HG03565 (cell line): ENCODE results near the gene ERC2.

Experiments
- ATAC-seq: cut with Tn5 transposase; IDR thresholded peaks from one replicate; pipeline ENCODE4 v1.9.1; 2021; ENCODE audit warnings: mild to moderate bottlenecking, moderate library complexity; ENCODE audit not compliant: unreplicated experiment

Gene ERC2

DNA sequence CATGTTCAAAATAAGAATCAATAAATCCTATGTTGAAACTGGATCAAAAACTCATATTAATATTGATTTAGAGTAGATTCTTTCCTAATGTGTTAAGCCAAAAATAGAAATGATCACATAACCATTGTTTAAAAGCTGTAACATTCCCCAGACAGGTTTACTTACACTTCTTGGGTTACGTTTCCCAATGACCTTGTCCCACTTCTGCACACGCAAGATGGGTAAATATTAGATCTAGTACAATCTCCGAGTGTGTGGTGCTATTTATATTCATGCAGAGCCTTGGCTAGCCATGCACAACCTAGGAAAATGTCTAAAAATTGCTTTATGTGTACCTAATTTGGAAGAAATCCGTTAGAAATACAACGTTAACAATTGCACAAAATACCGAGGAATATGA is 39.6 kb downstream of the ERC2 start:
- no peak for ATAC-seq

DNA sequence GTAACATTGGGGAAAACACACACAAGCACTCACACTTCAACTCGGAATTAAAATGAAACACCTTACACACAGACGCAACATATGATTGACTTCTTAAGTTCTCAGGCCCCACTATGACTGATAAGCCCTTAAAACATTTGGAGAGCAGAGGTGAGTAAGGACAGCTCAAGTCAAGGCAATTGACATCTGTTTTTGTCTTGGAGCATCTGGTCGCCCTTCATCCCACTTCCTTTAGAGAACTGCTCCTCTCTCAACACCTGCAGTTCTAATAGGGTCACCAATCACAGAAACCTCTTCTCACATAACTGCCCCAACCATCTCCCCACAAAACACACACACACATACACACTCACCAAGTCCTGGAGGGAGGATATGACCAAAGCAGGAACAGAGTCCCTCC is 43.4 kb downstream of the ERC2 start:
- no peak for ATAC-seq

DNA sequence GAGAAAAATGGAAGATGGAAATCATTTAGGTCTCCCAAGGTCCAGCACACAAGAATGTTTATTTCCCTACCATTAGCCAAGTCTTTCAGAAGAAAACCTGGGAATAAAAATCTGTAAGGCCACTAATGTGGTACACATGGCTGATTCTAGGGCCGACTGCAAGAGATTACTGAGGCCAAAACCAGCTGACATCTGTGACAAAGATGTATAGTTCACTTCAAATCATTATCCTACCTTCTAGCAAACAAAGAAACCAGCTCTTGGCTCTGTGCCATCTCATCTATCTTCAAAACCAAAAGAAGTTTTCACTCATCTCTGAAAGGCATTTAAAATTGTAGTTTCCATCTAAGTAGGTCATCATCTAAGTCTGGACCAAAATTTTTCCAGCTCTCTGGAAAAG is 43.9 kb downstream of the ERC2 start:
- ATAC-seq, result no peak

GRCh38 chr3:56423661-56424099 is 44.6 kb downstream of the ERC2 start:
- ATAC-seq, result no peak

- no peak for ATAC-seq
Measured at GRCh38 chr3:56422316-56422715, 46.0 kb downstream of the ERC2 start.

- ATAC-seq, result no peak
Measured at GRCh38 chr3:56421205-56421604, 47.1 kb downstream of the ERC2 start.

DNA sequence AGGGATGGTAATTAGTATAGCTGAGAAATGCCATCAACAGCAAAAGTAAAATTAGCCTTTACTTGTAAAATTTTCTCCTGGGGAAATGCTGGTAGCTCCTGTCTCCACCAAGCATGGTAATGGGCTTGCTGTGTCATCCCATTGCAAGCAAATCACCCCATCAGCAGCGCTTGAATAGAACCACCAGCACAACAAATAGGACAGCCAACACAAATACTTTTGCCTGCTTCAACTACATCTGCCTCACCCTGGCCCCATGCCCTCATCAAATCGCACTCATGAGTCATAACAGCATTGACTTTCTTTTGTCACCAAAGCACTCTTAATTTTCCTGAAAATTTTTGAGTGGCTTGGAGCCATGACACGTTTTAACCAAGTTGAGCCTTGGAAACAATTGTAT is 52.6 kb downstream of the ERC2 start:
- ATAC-seq, result no peak

DNA sequence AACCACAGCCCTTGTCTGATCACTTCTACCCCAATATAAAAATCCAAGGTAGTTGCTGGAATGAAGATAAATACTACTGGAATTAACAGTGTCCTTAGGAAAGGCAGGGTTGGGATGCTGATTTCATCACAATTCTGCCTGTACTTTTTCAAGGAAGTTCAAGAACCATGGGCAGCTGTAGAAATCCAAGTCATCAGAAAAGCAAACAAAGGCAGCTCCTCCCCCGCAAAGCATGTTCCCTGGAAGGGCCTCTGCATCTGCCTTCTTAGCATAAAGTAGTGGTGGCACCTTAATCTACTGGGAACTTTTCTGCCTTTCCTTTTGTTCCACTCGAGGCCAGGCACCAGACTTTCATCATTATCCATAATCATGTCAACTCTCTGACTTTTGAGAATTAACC is 54.4 kb downstream of the ERC2 start:
- ATAC-seq, result no peak

DNA sequence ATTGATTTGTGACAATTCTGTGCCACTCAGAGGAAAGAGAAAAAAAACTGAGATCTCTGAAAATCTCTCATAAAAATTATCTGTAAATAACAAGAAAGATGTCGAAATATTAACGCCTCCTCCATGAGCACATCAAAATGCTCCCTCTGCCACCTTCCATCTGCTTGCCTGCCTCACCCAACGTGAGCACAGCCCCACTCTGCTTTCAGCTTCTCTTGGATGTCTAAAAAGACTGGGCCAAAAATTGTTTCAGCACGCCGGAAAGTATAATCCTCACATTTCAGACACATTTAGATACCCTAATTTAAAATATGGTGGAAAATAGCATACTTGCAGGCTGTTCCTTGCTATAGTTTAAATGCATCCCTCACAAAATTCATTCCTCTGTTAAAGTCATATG is 57.1 kb downstream of the ERC2 start:
- ATAC-seq, result no peak

GRCh38 chr3:56410576-56410975 is 57.7 kb downstream of the ERC2 start:
- no peak for ATAC-seq

DNA sequence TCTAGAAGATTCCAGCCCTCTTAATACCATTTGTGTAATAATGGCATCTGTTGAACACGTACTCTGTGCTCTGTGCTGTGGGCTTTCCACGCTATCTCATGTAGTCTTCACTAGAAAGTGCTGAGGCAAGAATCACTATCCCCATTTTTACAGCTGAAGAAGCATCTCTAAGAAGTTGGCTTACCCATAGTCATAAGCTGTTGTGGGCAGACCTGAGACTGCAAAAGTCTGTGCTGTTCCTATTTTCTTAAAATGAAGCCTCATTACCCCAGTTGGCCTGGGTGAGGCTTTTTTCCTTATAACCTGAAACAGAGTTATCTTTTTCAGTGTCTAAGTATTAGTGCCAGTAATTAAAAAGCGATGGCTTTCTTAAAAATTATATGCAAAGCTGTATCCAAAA is 58.5 kb downstream of the ERC2 start:
- no peak for ATAC-seq

- no peak for ATAC-seq
Measured at GRCh38 chr3:56408761-56409196, 59.5 kb downstream of the ERC2 start.

GRCh38 chr3:56406826-56407515 is 61.3 kb downstream of the ERC2 start:
- no peak for ATAC-seq

DNA sequence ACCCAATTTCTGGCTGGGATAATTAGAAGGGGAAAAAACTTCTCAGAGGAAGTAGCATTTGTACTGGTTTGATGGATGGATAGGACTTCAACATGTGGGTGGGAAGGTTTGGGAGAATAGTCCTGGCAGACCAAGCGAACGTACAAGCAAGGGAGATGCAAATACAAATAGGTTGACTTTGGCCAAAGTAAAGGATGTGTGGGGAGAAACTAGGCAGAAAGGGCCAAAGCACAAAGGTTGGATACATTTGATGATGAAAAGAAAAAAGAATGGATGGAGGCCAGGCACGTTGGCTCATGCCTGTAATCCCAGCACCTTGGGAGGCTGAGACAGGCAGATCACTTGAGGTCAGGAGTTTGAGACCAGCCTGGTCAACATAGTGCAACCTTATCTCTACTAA is 63.4 kb downstream of the ERC2 start:
- no peak for ATAC-seq

GRCh38 chr3:56398659-56399058 is 69.6 kb downstream of the ERC2 start:
- ATAC-seq, result no peak

DNA sequence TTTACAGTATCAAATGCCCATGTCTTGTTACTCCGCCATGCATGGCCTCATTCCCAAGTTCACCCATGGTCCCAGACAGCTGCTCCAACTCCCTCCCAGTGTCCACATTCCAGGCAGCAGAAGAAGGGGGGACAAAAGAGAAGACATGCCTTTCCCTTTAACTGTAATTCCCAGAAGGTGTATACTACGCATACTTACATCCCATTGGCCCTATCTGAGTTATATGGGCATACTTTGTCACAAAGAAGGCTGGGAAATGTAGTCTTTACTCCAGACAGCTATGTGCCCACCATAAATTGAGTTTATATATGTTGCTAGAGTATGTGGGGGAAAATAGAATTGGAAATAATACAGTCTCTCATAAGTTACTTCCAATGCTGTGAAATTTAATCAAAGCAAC is 70.5 kb downstream of the ERC2 start:
- ATAC-seq, result no peak

DNA sequence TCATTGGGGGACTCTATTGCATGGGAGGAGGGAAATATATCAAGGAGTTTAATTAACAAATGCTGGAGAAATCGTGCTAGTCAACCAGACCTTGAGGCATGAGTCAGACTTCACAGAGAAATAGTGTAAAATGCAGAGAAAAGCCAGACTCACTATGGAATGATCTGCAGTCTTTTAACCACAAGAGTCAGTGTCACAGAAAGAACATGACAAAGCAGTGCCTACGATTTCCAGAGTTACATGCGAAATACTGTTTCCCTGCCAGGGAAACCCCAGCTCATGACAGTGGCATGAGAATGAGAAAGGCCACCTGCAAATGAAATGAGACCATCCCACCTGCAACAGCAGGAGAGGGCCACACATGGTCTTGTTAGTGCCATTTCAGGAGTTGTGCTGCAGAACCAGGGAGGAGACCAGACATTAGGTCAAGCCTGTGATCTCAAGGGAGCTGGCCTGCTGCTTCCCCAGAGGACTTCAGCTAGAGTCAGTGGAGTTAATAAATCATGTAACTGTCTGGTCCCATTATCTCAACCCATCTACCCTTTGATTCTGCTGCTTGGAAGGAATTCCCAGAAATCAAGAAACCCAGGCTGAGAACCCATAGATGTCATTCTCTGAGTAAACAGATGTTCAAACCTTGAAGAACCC is 79.0 kb downstream of the ERC2 start:
- ATAC-seq, result no peak

- no peak for ATAC-seq
Measured at GRCh38 chr3:56383092-56383491, 85.2 kb downstream of the ERC2 start.

DNA sequence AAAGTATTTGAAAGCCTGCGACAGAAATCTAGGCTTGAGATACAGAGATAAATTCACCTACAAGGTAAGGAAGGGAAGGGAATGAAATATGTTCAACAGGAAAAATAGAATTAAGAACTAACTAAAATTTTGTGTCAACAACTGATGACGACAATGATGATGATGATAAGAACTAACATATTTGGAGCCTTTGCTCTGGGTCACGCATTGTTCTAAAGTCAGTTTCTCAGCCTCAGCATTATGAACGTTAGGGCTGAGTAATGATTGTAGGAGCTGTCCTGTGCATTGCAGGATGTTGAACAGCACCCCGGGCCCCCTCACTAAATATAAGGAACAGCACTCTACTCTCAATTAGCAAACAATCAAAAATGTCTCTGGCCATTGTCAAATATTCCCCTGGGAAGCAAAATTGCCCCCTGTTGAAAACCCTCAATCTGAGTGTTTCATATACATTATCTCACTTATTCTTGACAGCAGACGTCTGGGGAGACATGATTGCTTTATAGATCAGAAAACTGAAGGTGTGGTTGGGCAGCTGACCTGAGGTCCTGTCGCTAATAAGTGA is 88.5 kb downstream of the ERC2 start:
- no peak for ATAC-seq

DNA sequence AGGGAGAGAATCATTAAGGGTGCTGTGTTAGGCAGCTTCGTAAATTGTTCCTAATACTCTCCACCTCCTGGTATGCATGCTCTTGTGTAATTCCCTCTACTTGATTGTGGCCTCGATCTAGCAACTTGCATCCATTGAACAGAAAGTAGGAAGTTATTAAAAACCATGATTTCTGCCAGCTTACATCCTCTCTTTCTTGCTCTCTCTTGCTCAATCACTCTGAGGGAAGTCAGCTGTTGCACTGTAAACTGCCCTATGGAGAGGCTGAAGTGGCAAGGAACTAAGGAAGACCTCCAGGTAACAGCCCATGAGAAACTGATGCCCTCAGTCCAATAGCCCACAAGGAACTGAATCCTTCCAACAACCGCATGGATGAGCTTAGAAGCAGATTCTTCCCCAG is 92.6 kb downstream of the ERC2 start:
- ATAC-seq, result no peak

GRCh38 chr3:56373386-56373785 is 94.9 kb downstream of the ERC2 start:
- ATAC-seq, result no peak

DNA sequence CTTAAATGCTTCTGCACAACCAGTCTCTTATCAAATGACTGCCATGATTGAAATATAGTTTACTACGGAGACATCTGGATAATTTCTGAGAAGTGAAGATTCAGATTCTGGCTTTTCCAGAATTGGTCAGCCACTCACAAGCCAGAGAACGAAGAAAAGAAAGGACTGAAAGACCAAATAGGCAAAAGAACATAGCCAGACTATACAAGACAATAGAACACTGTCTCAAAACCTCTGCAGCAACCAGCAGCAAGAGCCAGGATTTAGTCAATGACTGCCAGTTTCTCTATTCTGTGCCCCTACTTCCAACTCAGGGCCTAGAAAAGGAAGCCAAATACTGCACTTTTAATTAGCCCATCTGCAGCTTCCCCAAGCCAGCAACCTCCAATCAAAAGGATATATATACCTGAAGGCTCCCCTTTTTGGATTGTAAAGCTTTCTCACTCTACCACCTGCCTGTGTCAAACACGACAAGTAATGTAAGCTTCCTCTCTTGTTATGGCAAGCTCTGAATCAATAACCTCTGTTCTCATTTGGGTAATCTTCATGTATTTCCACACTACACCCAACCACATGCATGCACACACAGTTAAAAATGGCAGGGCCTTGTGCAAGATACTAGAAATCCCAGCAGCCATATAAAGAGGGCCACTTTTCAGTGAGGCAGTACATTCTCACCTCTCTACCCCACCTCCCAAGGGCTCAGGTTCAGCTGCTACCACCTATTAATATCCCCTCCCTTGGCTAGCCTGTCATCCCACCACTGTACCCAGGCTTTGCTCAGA is 97.1 kb downstream of the ERC2 start:
- ATAC-seq, result no peak
